Central memory CD8-positive, alpha-beta T cell (primary cell): Measurements from ENCODE around the gene SNX25.
"Not testable (repeated sequence)": the region's sequence is repeated elsewhere in the genome, so short reads cannot be mapped to it uniquely, and the experiment has no call there.

ENCODE experiments used
- ATAC-seq: fragments of 150-1000 bp; cut with Tn5 transposase; replicated peaks from 2 replicates; pipeline ENCODE4 v1.10.0; 2022; ENCODE audit warnings: mild to moderate bottlenecking, moderate FRiP score, moderate number of reproducible peaks; ENCODE audit not compliant: poor library complexity, severe bottlenecking; ENCODE audit errors: extremely low read depth
- DNase-seq, 2 donors: peaks; one replicate each; pipeline ENCODE4 v3.0.0; 2021; ENCODE audit warnings: low spot score in 2 of 2
- H3K27ac Mint-ChIP-seq: one replicate; pipeline ENCODE4 v1.8.0; 2022; ENCODE audit warnings: low read depth, mild to moderate bottlenecking, moderate library complexity, mixed read lengths
- H3K27me3 Mint-ChIP-seq: one replicate; pipeline ENCODE4 v1.8.0; 2022; ENCODE audit warnings: mixed read lengths
- H3K36me3 Mint-ChIP-seq: one replicate; pipeline ENCODE4 v1.8.0; 2022; ENCODE audit warnings: mild to moderate bottlenecking, moderate library complexity, mixed read lengths; ENCODE audit not compliant: insufficient read depth
- H3K4me1 Mint-ChIP-seq: one replicate; pipeline ENCODE4 v1.8.0; 2022; ENCODE audit warnings: mixed read lengths
- H3K4me3 Mint-ChIP-seq: one replicate; pipeline ENCODE4 v1.8.0; 2022; ENCODE audit warnings: mild to moderate bottlenecking, moderate library complexity, mixed read lengths
- H3K9me3 Mint-ChIP-seq: one replicate; pipeline ENCODE4 v1.8.0; 2022; ENCODE audit warnings: mixed read lengths

SNX25 gene

DNA sequence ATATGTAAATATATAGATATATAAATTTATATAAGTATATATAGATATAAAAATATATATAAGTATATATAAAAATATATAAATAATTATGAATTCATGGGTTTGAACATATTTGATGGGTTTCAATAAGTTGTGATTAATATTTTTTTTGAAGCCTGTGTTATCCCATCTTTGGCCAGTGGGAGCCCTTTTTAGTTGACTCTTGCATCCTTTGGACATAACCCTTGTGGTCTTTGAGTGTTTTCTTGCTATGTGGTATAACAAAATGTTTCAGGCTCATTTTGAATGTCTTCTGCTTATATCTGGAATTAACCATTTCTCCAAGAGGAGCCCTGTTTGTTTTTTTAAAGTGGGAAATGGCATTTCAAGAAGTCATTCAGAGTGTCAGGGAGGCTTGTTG is 15.2 kb downstream of the SNX25 start:
- Mint-ChIP-seq H3K36me3 (no peaks in the 10 kb centered on the region), H3K9me3 (no peaks in the 10 kb centered on the region), H3K4me3 (no peak overlapping the region), H3K27ac (no peak overlapping the region), H3K27me3 (no peaks in the 10 kb centered on the region), H3K4me1 (peaks cover 16% of the 10 kb centered on the region)
- DNase-seq (no peak), ATAC-seq (no peak)

GRCh38 chr4:185225940-185226339 is 16.5 kb downstream of the SNX25 start:
- Mint-ChIP-seq H3K4me1 (peaks cover 13% of the 10 kb centered on the region), H3K27me3 (no peaks in the 10 kb centered on the region), H3K36me3 (no peaks in the 10 kb centered on the region), H3K27ac (no peak overlapping the region), H3K9me3 (no peaks in the 10 kb centered on the region), H3K4me3 (no peak overlapping the region)
- ATAC-seq, result no peak
- DNase-seq, result no peak

GRCh38 chr4:185227131-185227551 is 17.7 kb downstream of the SNX25 start:
- DNase-seq (no peak), ATAC-seq (no peak)
- H3K4me3 Mint-ChIP-seq, result no peak overlapping the region
- H3K4me1 Mint-ChIP-seq, result peaks cover 8% of the 10 kb centered on the region
- H3K27me3 Mint-ChIP-seq, result no peaks in the 10 kb centered on the region
- H3K27ac Mint-ChIP-seq, result no peak overlapping the region
- no peaks in the 10 kb centered on the region for H3K9me3 Mint-ChIP-seq
- H3K36me3 Mint-ChIP-seq, result no peaks in the 10 kb centered on the region

- no peak for ATAC-seq
- no peak overlapping the region for H3K4me3 Mint-ChIP-seq
- H3K36me3 Mint-ChIP-seq, result no peaks in the 10 kb centered on the region
- DNase-seq, result no peak
- peaks cover 6% of the 10 kb centered on the region for H3K4me1 Mint-ChIP-seq
- no peak overlapping the region for H3K27ac Mint-ChIP-seq
- no peaks in the 10 kb centered on the region for H3K27me3 Mint-ChIP-seq
- H3K9me3 Mint-ChIP-seq, result no peaks in the 10 kb centered on the region
Observed at GRCh38 chr4:185227713-185228278, 18.4 kb downstream of the SNX25 start.

DNA sequence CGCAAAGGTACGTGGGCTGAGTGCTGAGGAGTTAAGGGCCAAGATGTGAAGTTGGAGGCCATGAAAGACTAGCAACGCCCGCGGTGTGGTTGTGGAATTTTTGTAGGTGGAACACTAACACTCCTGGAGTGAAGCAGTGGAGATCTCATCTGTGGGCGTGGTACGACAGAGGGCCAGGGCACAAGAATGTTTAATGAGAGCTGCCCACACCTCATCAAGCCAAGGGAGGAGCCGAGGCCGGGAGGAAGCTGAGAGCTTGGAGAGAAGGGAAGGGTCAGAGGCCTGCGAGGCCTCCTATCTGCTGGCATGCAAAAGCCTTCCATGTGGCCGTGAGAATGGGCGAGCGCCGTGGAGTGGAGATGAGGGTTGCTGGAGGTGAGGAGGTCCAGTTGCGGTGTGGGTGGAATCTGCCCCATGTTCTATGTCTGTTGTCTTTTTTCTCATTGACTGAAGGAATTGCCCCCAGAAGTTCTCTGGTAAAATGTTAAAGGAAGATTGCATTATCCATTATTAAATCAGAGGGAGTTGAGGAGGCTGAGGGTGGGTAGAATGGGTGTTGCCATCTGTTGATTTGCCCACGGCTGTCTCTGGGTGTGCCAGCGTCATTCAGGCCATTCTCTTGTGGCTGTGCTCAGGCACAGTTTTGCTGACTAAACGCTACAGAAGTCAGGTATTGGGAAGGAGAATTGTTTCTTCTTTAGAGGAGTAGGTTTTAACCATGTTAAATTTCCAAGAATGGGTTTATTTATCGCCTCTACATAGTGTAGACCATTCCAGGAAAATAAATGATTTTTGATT is 19.8 kb downstream of the SNX25 start:
- Mint-ChIP-seq H3K27ac (no peak overlapping the region), H3K4me3 (no peak overlapping the region), H3K4me1 (peaks cover 6% of the 10 kb centered on the region)

GRCh38 chr4:185232370-185232769 is 23.0 kb downstream of the SNX25 start:
- H3K36me3 Mint-ChIP-seq, result no peaks in the 10 kb centered on the region
- no peaks in the 10 kb centered on the region for H3K27me3 Mint-ChIP-seq
- H3K27ac Mint-ChIP-seq, result no peak overlapping the region
- H3K9me3 Mint-ChIP-seq, result no peaks in the 10 kb centered on the region
- DNase-seq (no peak), ATAC-seq (no peak)
- H3K4me3 Mint-ChIP-seq, result no peak overlapping the region
- peaks cover 20% of the 10 kb centered on the region for H3K4me1 Mint-ChIP-seq

More for the DNA sequence above, 19.8 kb downstream of the SNX25 start:
- H3K27me3 Mint-ChIP-seq, result no peaks in the 10 kb centered on the region
- no peaks in the 10 kb centered on the region for H3K9me3 Mint-ChIP-seq
- no peak for DNase-seq
- ATAC-seq, result no peak
- H3K36me3 Mint-ChIP-seq, result no peaks in the 10 kb centered on the region

- no peak for DNase-seq
- no peaks in the 10 kb centered on the region for H3K27me3 Mint-ChIP-seq
- H3K9me3 Mint-ChIP-seq, result no peaks in the 10 kb centered on the region
- ATAC-seq, result no peak
- no peak overlapping the region for H3K27ac Mint-ChIP-seq
- H3K36me3 Mint-ChIP-seq, result no peaks in the 10 kb centered on the region
- H3K4me3 Mint-ChIP-seq, result no peak overlapping the region
- peaks cover 24% of the 10 kb centered on the region for H3K4me1 Mint-ChIP-seq
Observed at GRCh38 chr4:185235119-185235842, 25.9 kb downstream of the SNX25 start.

DNA sequence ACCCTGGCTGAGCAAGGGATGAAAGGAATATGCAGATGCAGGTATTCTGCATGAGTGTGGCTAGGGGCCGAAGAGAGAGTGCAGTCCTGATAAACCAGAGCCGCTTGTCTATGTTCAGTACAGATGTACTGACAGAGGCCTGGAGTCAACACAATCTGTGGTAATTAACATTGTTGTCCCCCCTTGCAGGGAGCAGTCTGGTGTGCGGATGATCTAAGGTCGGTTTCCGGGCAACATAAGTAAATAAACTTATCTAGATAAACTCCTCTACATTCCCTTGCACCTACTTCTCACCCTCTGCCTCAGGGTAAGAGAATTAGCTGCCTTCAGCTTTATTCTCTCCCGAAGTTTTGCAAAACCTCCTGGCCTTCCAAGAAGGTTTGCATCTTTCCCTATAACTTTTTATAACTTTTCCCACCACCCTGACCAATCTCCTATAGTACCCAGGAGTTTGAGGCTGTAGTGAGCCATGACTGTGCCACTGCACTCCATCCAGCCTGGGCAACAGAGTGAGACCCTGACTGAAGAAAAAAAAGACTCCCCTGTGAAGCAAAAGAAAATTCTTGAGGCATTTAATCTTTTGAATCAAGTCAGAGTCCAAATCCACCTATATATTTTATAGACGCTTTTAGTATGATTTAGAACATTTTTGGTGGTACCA is 26.6 kb downstream of the SNX25 start:
- Mint-ChIP-seq H3K27ac (no peak overlapping the region), H3K27me3 (no peaks in the 10 kb centered on the region), H3K4me3 (no peak overlapping the region), H3K4me1 (peaks cover 24% of the 10 kb centered on the region), H3K36me3 (no peaks in the 10 kb centered on the region), H3K9me3 (no peaks in the 10 kb centered on the region)
- DNase-seq (no peak), ATAC-seq (no peak)

DNA sequence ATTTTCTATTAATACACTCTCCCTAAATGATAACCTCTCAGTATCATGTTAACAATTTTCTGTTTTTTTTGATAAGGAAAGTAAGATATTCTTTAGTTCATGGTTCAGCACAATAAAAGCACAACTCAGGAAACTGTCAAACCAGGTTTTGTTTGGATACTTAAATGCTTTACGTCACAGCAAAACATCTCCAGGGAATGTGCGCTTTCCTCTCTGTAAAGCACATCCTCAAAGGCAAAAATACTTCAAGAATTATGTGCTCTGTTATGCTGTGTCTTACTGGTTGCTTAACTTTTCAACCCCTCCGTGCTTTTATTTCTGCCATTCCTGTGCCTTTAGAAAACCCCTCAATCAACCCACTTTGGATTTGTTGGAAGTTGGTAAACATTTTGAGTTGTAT is 27.8 kb downstream of the SNX25 start:
- no peaks in the 10 kb centered on the region for H3K27me3 Mint-ChIP-seq
- no peak overlapping the region for H3K27ac Mint-ChIP-seq
- ATAC-seq (no peak), DNase-seq (no peak)
- no peaks in the 10 kb centered on the region for H3K36me3 Mint-ChIP-seq
- peaks cover 21% of the 10 kb centered on the region for H3K4me1 Mint-ChIP-seq
- no peaks in the 10 kb centered on the region for H3K9me3 Mint-ChIP-seq
- no peak overlapping the region for H3K4me3 Mint-ChIP-seq

- no peak overlapping the region for H3K4me3 Mint-ChIP-seq
- H3K36me3 Mint-ChIP-seq, result no peaks in the 10 kb centered on the region
- no peaks in the 10 kb centered on the region for H3K27me3 Mint-ChIP-seq
- ATAC-seq (no peak), DNase-seq (no peak)
- H3K4me1 Mint-ChIP-seq, result peaks cover 17% of the 10 kb centered on the region
- H3K27ac Mint-ChIP-seq, result no peak overlapping the region
- H3K9me3 Mint-ChIP-seq, result no peaks in the 10 kb centered on the region
Observed at GRCh38 chr4:185238215-185238681, 28.9 kb downstream of the SNX25 start.

GRCh38 chr4:185238750-185239149 is 29.4 kb downstream of the SNX25 start:
- Mint-ChIP-seq H3K27ac (no peak overlapping the region), H3K9me3 (no peaks in the 10 kb centered on the region), H3K36me3 (no peaks in the 10 kb centered on the region), H3K4me3 (no peak overlapping the region), H3K4me1 (peaks cover 17% of the 10 kb centered on the region), H3K27me3 (no peaks in the 10 kb centered on the region)
- DNase-seq, result no peak
- no peak for ATAC-seq

DNA sequence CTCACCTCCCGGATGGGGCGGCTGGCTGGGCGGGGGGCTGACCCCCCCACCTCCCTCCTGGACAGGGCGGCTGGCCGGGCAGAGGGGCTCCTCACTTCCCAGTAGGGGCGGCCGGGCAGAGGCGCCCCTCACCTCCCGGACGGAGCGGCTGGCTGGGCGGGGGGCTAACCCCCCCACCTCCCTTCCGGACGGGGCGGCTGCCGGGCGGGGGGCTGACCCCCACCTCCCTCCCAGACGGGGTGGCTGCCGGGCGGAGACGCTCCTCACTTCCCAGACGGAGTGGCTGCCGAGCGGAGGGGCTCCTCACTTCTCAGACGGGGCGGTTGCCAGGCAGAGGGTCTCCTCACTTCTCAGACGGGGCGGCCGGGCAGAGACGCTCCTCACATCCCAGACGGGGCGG is 31.1 kb downstream of the SNX25 start:
- H3K4me1 Mint-ChIP-seq, result peaks cover 17% of the 10 kb centered on the region
- not testable (repeated sequence) for H3K9me3 Mint-ChIP-seq, H3K27me3 Mint-ChIP-seq, H3K27ac Mint-ChIP-seq, DNase-seq, ATAC-seq, H3K36me3 Mint-ChIP-seq, H3K4me3 Mint-ChIP-seq
